Measurements from ENCODE around the gene CD44. TPM values are rescaled to one million over a fixed set of nuclear protein-coding genes. Genes with fewer than 3 reads are reported as not detected.

Gene CD44
- polyA plus RNA-seq, 1 of the 3 experiments (the other 2 are of a cell fraction) = 457 TPM

DNA sequence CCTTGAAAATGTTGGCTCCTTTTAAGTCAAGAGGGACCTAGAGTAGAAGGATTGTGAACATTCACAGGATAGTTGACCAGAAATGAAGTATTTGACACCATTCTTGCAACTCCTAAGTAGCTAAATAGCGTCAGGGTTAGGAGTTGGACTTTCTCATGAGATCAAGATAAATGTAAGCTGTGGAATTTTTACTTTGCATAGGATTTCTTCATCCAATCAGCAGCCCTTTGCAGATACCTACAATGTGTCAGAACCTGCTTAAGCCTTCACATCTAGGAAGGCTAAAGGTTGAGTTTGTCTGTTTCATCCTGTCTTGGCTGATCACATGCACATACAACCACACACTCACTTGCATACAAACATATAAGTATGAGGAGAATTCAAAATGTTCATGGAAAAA, 32.3 kb downstream of the CD44 start:
- H4K20me1 ChIP-seq (ENCODE audit: insufficient read depth) = no peaks in the 10 kb centered on the region
- H3K36me3 ChIP-seq (replicated peaks in 1 of 2; ENCODE audit: control insufficient read depth in 1 of 2, insufficient read depth in 2 of 2, low read length in 1 of 2) = peaks cover 0 to 28% of the 10 kb centered on the region in 2 experiments
- no peak overlapping the region for H3K9ac ChIP-seq
- H3K27ac ChIP-seq (ENCODE audit: low read depth in 2 of 2, low read length in 1 of 2) = peak overlapping the region in 1 of 2 experiments; percentile 88; a peak in 1 of 4 replicates
- 90% methylated on average over 1 of the region's 1 CpG for WGBS (ENCODE audit: low lambda C conversion rate)
- peaks cover 96% of the 10 kb centered on the region for H3K79me2 ChIP-seq (ENCODE audit: insufficient read depth)
- H3F3A ChIP-seq (replicated peaks; ENCODE audit: insufficient read depth) = peaks cover 57% of the 10 kb centered on the region
- no peak overlapping the region for H3K4me3 ChIP-seq (ENCODE audit: low read depth in 2 of 2, low read length in 1 of 2)
- H3K9me3 ChIP-seq = no peaks in the 10 kb centered on the region
- H3K9me2 ChIP-seq = no peaks in the 10 kb centered on the region
- TF ChIP-seq TAF1 (IDR thresholded peaks at IDR 0.05; ENCODE audit: borderline replicate concordance, low read depth, low read length) = no peak
- no peak for TF ChIP-seq GATA2 (CRISPR knock-in tag; IDR thresholded peaks at IDR 0.05)
- TF ChIP-seq SIN3A (IDR thresholded peaks at IDR 0.05; ENCODE audit: borderline replicate concordance, low read depth, low read length) = no peak
- no peak for TF ChIP-seq YY1 (IDR thresholded peaks at IDR 0.05; ENCODE audit: low read depth)
- TF ChIP-seq EZH2phosphoT487 (IDR thresholded peaks at IDR 0.05; ENCODE audit: borderline replicate concordance, low read depth) = no peak
- TF ChIP-seq RFX5 (IDR thresholded peaks at IDR 0.05; ENCODE audit: low read length) = no peak
- TF ChIP-seq GABPA (IDR thresholded peaks at IDR 0.05; ENCODE audit: low read depth) = no peak
- no peak for TF ChIP-seq TCF12 (IDR thresholded peaks at IDR 0.05)
- TF ChIP-seq POLR2AphosphoS5 (IDR thresholded peaks at IDR 0.05; ENCODE audit: low read depth, low read length) = no peak
- TF ChIP-seq, protein P1, sequence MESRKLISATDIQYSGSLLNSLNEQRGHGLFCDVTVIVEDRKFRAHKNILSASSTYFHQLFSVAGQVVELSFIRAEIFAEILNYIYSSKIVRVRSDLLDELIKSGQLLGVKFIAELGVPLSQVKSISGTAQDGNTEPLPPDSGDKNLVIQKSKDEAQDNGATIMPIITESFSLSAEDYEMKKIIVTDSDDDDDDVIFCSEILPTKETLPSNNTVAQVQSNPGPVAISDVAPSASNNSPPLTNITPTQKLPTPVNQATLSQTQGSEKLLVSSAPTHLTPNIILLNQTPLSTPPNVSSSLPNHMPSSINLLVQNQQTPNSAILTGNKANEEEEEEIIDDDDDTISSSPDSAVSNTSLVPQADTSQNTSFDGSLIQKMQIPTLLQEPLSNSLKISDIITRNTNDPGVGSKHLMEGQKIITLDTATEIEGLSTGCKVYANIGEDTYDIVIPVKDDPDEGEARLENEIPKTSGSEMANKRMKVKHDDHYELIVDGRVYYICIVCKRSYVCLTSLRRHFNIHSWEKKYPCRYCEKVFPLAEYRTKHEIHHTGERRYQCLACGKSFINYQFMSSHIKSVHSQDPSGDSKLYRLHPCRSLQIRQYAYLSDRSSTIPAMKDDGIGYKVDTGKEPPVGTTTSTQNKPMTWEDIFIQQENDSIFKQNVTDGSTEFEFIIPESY (IDR thresholded peaks at IDR 0.05; ENCODE audit: borderline replicate concordance, low read depth) = no peak
- no peak for TF ChIP-seq MEF2A (IDR thresholded peaks at IDR 0.05; ENCODE audit: borderline replicate concordance, low read depth)
- TF ChIP-seq, protein P2, sequence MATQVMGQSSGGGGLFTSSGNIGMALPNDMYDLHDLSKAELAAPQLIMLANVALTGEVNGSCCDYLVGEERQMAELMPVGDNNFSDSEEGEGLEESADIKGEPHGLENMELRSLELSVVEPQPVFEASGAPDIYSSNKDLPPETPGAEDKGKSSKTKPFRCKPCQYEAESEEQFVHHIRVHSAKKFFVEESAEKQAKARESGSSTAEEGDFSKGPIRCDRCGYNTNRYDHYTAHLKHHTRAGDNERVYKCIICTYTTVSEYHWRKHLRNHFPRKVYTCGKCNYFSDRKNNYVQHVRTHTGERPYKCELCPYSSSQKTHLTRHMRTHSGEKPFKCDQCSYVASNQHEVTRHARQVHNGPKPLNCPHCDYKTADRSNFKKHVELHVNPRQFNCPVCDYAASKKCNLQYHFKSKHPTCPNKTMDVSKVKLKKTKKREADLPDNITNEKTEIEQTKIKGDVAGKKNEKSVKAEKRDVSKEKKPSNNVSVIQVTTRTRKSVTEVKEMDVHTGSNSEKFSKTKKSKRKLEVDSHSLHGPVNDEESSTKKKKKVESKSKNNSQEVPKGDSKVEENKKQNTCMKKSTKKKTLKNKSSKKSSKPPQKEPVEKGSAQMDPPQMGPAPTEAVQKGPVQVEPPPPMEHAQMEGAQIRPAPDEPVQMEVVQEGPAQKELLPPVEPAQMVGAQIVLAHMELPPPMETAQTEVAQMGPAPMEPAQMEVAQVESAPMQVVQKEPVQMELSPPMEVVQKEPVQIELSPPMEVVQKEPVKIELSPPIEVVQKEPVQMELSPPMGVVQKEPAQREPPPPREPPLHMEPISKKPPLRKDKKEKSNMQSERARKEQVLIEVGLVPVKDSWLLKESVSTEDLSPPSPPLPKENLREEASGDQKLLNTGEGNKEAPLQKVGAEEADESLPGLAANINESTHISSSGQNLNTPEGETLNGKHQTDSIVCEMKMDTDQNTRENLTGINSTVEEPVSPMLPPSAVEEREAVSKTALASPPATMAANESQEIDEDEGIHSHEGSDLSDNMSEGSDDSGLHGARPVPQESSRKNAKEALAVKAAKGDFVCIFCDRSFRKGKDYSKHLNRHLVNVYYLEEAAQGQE (IDR thresholded peaks at IDR 0.05; ENCODE audit: low read depth, low read length) = no peak
- TF ChIP-seq, protein P3, sequence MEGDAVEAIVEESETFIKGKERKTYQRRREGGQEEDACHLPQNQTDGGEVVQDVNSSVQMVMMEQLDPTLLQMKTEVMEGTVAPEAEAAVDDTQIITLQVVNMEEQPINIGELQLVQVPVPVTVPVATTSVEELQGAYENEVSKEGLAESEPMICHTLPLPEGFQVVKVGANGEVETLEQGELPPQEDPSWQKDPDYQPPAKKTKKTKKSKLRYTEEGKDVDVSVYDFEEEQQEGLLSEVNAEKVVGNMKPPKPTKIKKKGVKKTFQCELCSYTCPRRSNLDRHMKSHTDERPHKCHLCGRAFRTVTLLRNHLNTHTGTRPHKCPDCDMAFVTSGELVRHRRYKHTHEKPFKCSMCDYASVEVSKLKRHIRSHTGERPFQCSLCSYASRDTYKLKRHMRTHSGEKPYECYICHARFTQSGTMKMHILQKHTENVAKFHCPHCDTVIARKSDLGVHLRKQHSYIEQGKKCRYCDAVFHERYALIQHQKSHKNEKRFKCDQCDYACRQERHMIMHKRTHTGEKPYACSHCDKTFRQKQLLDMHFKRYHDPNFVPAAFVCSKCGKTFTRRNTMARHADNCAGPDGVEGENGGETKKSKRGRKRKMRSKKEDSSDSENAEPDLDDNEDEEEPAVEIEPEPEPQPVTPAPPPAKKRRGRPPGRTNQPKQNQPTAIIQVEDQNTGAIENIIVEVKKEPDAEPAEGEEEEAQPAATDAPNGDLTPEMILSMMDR (IDR thresholded peaks at IDR 0.05) = no peak
- no peak for TF ChIP-seq FOSL2 (IDR thresholded peaks at IDR 0.05; ENCODE audit: borderline replicate concordance, low read depth)
- no peak for TF ChIP-seq JUND (IDR thresholded peaks at IDR 0.05)
- TF ChIP-seq, protein P4, sequence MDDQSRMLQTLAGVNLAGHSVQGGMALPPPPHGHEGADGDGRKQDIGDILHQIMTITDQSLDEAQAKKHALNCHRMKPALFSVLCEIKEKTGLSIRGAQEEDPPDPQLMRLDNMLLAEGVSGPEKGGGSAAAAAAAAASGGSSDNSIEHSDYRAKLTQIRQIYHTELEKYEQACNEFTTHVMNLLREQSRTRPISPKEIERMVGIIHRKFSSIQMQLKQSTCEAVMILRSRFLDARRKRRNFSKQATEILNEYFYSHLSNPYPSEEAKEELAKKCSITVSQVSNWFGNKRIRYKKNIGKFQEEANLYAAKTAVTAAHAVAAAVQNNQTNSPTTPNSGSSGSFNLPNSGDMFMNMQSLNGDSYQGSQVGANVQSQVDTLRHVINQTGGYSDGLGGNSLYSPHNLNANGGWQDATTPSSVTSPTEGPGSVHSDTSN (IDR thresholded peaks at IDR 0.05) = no peak
- TF ChIP-seq MXI1 (IDR thresholded peaks at IDR 0.05; ENCODE audit: low read depth, low read length) = no peak
- TF ChIP-seq ELF1 (IDR thresholded peaks at IDR 0.05) = no peak
- DNase-seq = no peak
- no peaks in the 10 kb centered on the region for H3K27me3 ChIP-seq (ENCODE audit: insufficient read depth)
- H3K4me1 ChIP-seq (ENCODE audit: control insufficient read depth in 1 of 2, insufficient read depth in 2 of 2, low read depth in 1 of 2, low read length in 1 of 2) = peaks cover 7 to 64% of the 10 kb centered on the region in 2 experiments
- POLR2A ChIA-PET = no interaction called here
- H3K4me2 ChIP-seq = no peak overlapping the region
- CTCF ChIA-PET = interaction anchor here (1.2 to 1.4 kb wide), 2 partner anchors 11 to 246 kb away, joined by 4 to 5 read pairs; no protein-coding TSS in a partner anchor
- H2AFZ ChIP-seq (ENCODE audit: low read depth) = no peak overlapping the region
